ENCODE data around the gene KIAA1958.
"Not testable (repeated sequence)": the region's sequence is repeated elsewhere in the genome, so short reads cannot be mapped to it uniquely, and the experiment has no call there.

Gene KIAA1958

GRCh38 chr9:112555101-112555643 is 68.5 kb downstream of the KIAA1958 start:
- no peak for DNase-seq (ENCODE audit: low read depth)

DNA sequence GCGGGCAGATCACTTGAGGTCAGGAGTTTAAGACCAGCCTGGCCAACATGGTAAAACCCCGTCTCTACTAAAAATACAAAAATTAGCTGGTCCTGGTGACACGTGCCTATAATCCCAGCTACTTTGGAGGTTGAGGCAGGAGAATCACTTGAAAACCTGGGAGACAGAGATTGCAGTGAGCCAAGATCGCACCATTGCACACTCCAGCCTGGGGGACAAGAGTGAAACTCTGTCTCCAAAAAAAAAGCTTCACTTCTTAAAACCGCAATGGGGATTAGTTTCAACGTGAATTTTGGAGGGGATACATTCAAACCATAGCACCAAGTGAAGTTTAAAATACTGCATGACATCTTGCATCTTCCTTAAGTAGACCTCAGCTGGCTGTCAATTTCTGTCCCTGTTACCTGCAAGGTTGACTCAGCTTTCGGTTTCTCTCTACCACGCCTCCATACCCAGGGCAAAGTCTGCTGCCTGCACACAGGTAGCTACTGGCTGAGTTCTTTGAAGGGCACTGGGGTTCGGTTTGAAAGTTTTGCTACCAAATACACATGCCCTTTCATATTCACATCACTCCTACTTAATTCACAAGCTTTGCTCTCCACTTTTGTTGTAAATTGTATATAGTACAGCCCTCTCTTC is 69.3 kb downstream of the KIAA1958 start:
- DNase-seq (ENCODE audit: low read depth), result no peak

DNA sequence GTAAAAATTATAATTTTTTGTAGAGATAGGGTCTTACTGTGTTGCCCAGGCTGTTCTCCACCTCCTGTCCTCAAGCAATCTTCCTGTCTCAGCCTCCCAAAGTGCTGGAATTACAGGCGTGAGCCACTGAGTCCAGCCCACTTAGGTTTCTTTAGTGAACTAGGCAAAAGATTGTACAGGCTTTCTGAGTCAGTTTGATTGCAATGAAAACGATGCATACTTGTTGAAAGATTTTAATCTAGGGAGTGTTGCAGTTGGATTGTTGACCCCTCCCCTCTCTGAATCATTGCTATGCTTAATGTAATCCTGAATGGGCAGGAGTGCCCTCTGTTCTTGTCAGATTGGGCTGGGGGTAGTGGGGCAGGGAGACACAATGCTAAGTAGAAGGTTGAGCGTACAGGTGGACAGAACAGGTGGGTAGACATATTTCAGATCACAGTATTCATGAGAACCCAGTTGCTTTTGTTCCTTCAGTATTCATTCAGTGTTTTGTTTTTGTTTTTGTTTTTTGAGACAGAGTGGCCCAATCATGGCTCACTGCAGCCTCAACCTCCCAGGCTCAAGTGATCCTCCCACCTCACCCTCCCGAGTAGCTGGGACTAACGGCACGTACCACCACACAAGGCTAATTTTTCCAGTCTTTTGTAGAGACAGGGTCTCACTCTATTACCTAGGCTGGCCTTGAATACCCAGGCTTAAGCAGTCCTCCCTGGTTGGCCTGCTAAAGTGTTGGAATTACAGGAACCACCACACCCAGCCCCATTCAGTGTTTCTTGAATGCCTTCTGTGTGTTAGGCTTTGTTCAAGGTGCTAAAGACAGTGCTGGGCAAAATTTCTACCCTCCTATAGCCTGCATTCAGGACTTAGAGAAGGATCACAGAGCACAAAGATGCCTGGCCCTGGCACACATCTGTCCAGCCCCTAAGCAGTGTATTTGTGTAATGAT is 70.1 kb downstream of the KIAA1958 start:
- DNase-seq (ENCODE audit: low read depth), result peak; percentile 71

DNA sequence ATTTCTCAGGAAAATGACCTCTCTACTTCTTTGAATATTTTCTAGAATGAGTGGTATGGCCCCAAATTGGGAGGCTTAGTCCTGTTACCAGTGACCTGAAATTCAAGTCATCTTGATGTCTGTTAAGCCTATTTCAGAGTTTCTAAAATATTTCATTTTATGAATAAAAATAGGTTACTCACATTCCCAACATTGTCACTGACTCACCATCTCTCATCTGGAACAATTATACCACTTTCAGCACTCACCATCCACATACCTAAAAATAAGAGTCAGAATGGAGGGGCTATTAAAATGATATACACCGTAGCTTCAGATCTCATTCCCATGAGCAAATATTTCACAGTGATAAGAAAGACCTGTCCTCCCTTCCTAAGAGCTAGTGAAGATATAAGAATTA is 71.8 kb downstream of the KIAA1958 start:
- peak; percentile 72 for DNase-seq (ENCODE audit: low read depth)

GRCh38 chr9:112558978-112559377 is 72.4 kb downstream of the KIAA1958 start:
- no peak for DNase-seq (ENCODE audit: low read depth)

- DNase-seq (ENCODE audit: low read depth), result no peak
Measured at GRCh38 chr9:112559629-112560413, 73.2 kb downstream of the KIAA1958 start.

DNA sequence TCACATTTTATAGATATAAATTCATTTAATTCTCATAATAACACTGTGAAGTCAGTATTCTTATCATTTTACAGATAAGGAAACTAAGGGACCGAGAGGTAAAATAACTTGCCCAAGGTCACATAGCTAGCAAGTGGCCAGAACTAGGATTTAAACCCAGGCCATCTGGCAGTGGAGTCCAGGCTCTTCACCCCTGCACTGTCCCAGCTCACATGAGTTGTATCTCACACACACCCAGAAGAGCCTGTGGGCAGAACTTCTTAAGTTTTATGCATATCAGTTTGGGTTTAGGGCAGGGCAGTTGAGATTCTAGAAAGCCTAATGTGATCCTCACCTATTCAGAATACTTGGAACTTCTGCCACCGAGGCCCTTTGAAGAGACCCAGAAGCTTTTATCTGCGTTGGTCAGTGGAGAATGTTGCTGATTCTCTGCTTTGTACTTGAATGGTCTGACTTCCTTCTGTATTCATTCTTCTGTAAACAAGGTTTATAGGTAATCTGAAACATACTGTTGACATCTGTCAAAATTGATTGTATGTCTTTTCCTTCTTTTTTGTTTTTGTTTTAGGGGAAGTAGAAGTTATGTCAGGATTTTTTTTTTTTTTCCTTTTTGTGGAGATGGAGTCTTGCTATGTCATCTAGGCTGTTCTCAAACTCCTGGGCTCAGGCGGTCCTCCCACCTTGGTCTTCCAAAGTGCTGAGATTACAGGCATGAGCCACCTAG is 75.8 kb downstream of the KIAA1958 start:
- no peak for DNase-seq (ENCODE audit: low read depth)

DNA sequence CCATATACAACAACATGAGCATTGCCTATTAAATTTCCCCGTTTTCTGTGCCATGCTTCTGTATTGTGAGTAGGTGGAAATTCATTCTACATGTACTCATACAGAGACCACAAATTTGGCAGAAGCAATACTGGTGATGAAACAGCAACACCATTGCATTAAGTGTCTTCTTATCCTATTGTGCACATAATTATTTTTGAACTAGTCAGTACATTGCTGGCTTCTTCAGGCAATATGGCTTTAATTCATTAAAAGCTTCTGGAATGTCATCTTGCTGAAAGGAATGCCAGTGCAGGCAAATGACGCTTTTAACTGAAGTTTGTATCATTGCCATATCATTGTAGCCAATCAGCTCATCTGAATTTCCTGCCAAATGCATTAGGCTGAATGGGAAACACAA is 82.6 kb downstream of the KIAA1958 start:
- DNase-seq (ENCODE audit: low read depth), result peak; percentile 99

- DNase-seq (ENCODE audit: low read depth), result no peak
Measured at GRCh38 chr9:112570671-112571167, 84.1 kb downstream of the KIAA1958 start.

- no peak for DNase-seq (ENCODE audit: low read depth)
Measured at GRCh38 chr9:112571624-112572355, 85.2 kb downstream of the KIAA1958 start.

DNA sequence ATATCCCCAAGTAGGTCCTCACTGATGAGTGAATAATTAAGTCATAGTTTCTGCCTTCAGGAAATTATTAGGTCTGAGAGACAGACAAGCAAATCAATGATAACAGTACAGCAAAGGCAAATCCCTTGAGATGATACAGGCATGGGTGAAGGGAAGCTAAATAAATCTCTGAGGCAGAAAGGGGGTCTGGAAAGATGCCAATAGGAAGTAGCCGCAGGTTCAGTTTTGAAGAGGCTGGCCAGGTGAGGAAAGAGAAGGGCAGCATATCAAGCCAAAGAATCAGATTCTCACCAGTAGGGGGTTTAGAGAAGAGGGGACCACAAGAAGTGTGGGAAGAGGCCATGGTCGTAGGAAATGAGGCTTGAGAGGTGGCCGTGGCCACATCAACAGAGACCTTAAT is 85.8 kb downstream of the KIAA1958 start:
- DNase-seq (ENCODE audit: low read depth), result no peak

DNA sequence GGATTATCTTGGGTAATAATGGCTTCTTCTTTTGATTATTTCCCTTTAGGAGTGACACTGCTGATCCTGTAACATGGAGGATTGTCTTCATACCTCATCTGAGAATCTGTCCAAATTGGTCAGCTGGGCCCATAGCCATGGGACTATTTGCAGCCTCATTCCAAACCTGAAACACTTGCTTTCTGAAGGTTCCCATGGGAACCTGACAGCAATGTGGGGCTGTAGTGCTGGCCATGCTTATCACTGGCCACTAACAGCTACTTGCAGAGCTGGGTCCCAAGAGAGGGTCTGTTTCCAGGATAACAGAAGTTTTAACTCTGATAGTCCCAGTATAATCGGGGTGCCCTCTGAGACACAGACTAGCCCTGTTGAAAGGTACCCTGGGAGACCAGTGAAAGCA is 87.4 kb downstream of the KIAA1958 start:
- no peak for DNase-seq (ENCODE audit: low read depth)

- DNase-seq (ENCODE audit: low read depth), result no peak
Measured at GRCh38 chr9:112575107-112575506, 88.5 kb downstream of the KIAA1958 start.

GRCh38 chr9:112581469-112582176 is 95.0 kb downstream of the KIAA1958 start:
- DNase-seq (ENCODE audit: low read depth), result no peak

- DNase-seq (ENCODE audit: low read depth), result no peak
Measured at GRCh38 chr9:112582371-112583262, 96.0 kb downstream of the KIAA1958 start.

DNA sequence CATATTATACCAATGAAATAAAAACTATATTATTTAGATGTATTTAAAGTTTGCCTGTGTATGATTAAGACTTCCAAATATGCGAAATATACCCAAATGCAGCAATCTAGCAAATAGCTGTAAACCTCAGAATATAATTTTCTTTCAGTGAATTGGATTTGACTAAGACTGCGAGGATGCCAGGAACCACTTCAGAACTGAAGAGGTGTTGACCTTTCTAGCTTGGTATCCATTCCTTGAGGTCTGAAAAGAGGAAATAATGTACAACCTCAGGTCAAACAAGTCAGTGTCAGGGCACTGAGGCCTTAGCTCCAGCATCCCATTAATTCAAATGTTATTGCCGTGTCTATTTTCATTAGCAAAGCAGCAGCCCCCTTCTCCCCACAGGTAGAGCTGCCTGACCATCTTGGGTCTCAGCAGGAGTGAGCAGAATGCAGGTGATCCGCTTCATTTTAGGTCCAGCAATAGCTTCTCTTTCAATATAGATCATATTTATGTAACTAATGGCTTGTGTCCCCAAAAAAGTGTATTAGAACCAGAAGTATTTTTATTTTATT is 100.0 kb downstream of the KIAA1958 start:
- no peak for DNase-seq (ENCODE audit: low read depth)

DNA sequence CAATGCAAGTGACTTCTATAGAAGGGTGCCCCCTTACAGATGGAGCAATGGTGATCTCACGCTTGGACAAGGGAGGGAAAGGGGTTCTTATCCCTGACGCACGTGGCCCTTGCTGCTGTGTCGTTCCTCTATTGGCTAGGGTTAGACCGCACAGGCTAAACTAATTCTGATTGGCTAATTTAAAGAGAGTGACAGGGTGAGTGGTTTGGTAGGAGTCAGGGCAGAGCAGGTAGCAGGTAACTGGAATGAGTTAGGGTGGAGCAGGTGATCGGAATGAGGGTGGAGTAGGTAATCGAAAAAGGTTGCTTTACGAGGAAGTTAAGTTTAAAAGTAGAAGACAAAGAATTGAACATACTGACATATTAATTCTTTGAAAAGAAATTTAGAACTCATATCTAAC is 105.2 kb downstream of the KIAA1958 start:
- not testable (repeated sequence) for DNase-seq (ENCODE audit: low read depth)

DNA sequence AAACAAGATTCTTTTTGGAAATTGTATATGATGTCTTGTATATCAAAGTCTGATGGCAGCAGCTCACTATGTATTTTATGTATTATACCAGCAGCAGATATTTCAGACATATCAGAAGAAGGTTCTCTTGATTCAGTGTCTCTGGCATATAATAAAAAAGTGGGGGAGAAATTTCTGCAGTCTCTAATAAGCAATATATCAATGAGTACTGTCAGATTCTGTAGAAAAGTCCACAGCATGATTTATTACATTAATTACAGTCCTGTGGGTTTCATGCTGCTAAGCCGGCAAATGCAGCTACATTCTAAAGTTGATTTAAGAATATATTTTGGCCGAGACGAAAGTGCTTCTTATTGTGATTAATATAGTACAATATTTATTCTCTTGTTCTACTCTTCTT is 113.1 kb downstream of the KIAA1958 start:
- no peak for DNase-seq (ENCODE audit: low read depth)

- no peak for DNase-seq (ENCODE audit: low read depth)
Measured at GRCh38 chr9:112601636-112602035, 115.0 kb downstream of the KIAA1958 start.
